Tibial artery (tissue), 4 donors: ENCODE results near the gene STX12.
"Not testable (repeated sequence)": the region's sequence is repeated elsewhere in the genome, so short reads cannot be mapped to it uniquely, and the experiment has no call there.

Source experiments
- DNase-seq, 2 donors: peaks; one replicate each; pipeline ENCODE4 v3.0.0-alpha.2; 2019
- H3K27ac ChIP-seq, 2 donors: fragments of 200-600 bp; sonication (generic) in 1 of 2; 1 replicate in 1 of 2; 2 replicates in 1 of 2; pipeline ENCODE4 v1.5.1; 2018 to 2019; ENCODE audit warnings: mild to moderate bottlenecking in 1 of 2
- H3K27me3 ChIP-seq, 2 donors: fragments of 200-600 bp; sonication (generic) in 1 of 2; one replicate each; pipeline versions ENCODE4 v1.5.1 to v1.6.0; 2016 to 2019
- H3K36me3 ChIP-seq, 3 donors: fragments of 200-600 bp; sonication (generic) in 2 of 3; one replicate each; pipeline ENCODE4 v1.5.1; 2016 to 2019; ENCODE audit warnings: mild to moderate bottlenecking in 2 of 3
- H3K4me1 ChIP-seq, 4 donors: fragments of 200-600 bp; sonication (generic) in 2 of 4; 1 replicate in 3 of 4; 2 replicates in 1 of 4; pipeline ENCODE4 v1.5.1; 2016 to 2019
- H3K4me3 ChIP-seq, 2 donors: fragments of 200-600 bp; sonication (generic) in 1 of 2; 1 replicate in 1 of 2; 2 replicates in 1 of 2; pipeline ENCODE4 v1.5.1; 2018 to 2019; ENCODE audit warnings: mild to moderate bottlenecking in 2 of 2
- H3K9me3 ChIP-seq, 3 donors: fragments of 200-600 bp; sonication (generic) in 1 of 3; one replicate each; pipeline ENCODE4 v1.5.1; 2016 to 2019
- CTCF ChIP-seq, 2 experiments: fragments of 200-600 bp in 1 of 2; fragments of 450-650 bp in 1 of 2; IDR thresholded peaks; one replicate each; pipeline ENCODE4 v1.5.1; 2017 to 2019; ENCODE audit warnings: antibody characterized with exemption in 2 of 2, mild to moderate bottlenecking in 1 of 2, moderate library complexity in 1 of 2
- intact Hi-C: fragments of 100-400 bp; cut with DNase I; formaldehyde crosslinking; loops from one replicate; pipeline ENCODE4 v1.15.0; 2023; ENCODE audit warnings: low total_unique reads

STX12 gene

GRCh38 chr1:27823784-27824183 is 50.8 kb downstream of the STX12 start:
- Histone ChIP-seq H3K27ac (no peak overlapping the region), H3K4me1 (no peaks in the 10 kb centered on the region), H3K36me3 (peaks cover 22 to 63% (median 49%) of the 10 kb centered on the region in 3 donors), H3K4me3 (no peak overlapping the region), H3K9me3 (no peaks in the 10 kb centered on the region), H3K27me3 (no peaks in the 10 kb centered on the region)
- TF ChIP-seq CTCF (IDR thresholded peaks at IDR 0.05), result no peak
- intact Hi-C loops, result no loop called here
- no peak for DNase-seq

- peaks cover 16 to 56% (median 42%) of the 10 kb centered on the region in 3 donors for H3K36me3 ChIP-seq
- intact Hi-C loops, result no loop called here
Measured at GRCh38 chr1:27824411-27824810, 51.4 kb downstream of the STX12 start.

GRCh38 chr1:27829339-27829960 is 56.4 kb downstream of the STX12 start:
- DNase-seq, H3K27ac ChIP-seq, H3K9me3 ChIP-seq, H3K27me3 ChIP-seq, intact Hi-C loops, H3K4me3 ChIP-seq: not testable (repeated sequence)
- Histone ChIP-seq H3K36me3 (peaks cover 10 to 25% (median 18%) of the 10 kb centered on the region in 3 donors), H3K4me1 (peaks cover 0 to 17% (median 15%) of the 10 kb centered on the region in 4 donors)

More at GRCh38 chr1:27824411-27824810, 51.4 kb downstream of the STX12 start:
- H3K27me3 ChIP-seq, result no peaks in the 10 kb centered on the region
- H3K4me3 ChIP-seq, result no peak overlapping the region
- no peaks in the 10 kb centered on the region for H3K4me1 ChIP-seq
- TF ChIP-seq CTCF (IDR thresholded peaks at IDR 0.05), result no peak
- DNase-seq, result no peak
- H3K9me3 ChIP-seq, result no peaks in the 10 kb centered on the region
- no peak overlapping the region for H3K27ac ChIP-seq

- peak within 1 kb of the TSS; percentile 84 to 96 for H3K4me3 ChIP-seq
- intact Hi-C loops, result no loop called here
- H3K27me3 ChIP-seq, result no peaks in the 10 kb centered on the region
- H3K4me1 ChIP-seq, result peaks cover 0 to 20% (median 15%) of the 10 kb centered on the region in 4 donors
- peak; percentile 94 to 96 for DNase-seq
- peaks cover 10 to 25% (median 21%) of the 10 kb centered on the region in 3 donors for H3K36me3 ChIP-seq
- TF ChIP-seq CTCF (IDR thresholded peaks at IDR 0.05), result no peak
- H3K27ac ChIP-seq, result peak within 1 kb of the TSS; percentile 83 to 88
- no peaks in the 10 kb centered on the region for H3K9me3 ChIP-seq
Measured at GRCh38 chr1:27830621-27831440, 57.8 kb downstream of the STX12 start, which contains the start of gene PPP1R8. Gene PPP1R8, plus strand, starts transcription at chr1:27830782. Its CDS starts 54 bp downstream, at chr1:27830836.

- Histone ChIP-seq H3K4me1 (peaks cover 0 to 20% (median 15%) of the 10 kb centered on the region in 4 donors), H3K27me3 (no peaks in the 10 kb centered on the region), H3K36me3 (peaks cover 10 to 25% (median 21%) of the 10 kb centered on the region in 3 donors), H3K27ac (peak overlapping the region in 1 of 2 donors; percentile 83), H3K9me3 (no peaks in the 10 kb centered on the region), H3K4me3 (peak overlapping the region; percentile 84 to 96)
- no peak for TF ChIP-seq CTCF (IDR thresholded peaks at IDR 0.05)
- intact Hi-C loops, result no loop called here
- DNase-seq, result no peak
Measured at GRCh38 chr1:27831568-27832410, 58.8 kb downstream of the STX12 start.
